ENCODE results near the gene MAPK6. TPM values are rescaled to one million over a fixed set of nuclear protein-coding genes. Genes with fewer than 3 reads are reported as not detected.

The MAPK6 gene
- total and polyA plus RNA-seq, 9 of the 15 experiments (the other 6 are each of a cell fraction or from before 2014, with no cell fraction given) = 28.5 to 97.1 (median 74.0) TPM

DNA sequence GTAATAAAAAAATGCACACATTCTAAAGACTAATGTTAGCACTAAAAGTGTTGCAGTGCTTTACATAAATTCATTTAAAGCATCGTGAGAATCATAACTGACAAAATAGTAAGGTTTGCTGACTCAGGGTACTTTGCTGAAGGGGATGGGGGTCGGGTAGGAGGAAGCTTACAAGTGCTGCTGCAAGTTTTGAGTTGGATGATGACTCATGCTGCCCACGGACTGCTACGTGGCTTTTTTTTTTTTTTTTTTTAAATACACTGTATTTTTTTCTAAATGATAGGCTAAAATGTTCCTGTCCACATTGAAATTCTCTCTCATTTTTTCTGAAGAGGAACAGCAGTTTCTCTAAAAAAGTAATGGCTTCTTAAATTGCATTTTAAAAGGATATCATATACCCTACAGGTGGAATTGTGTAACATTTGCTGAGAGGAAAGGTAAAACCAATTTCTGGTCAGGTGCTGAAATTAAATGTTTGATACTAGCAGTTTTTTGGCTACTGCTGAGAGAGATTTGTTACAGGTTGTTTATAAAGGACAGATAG, 2.2 kb downstream of the MAPK6 start (continued):
- TF ChIP-seq ZNF551 (CRISPR knock-in tag; IDR thresholded peaks at IDR 0.05) (no peak), ZNF780A (CRISPR knock-in tag; IDR thresholded peaks at IDR 0.05) (no peak), MEIS2 (IDR thresholded peaks at IDR 0.05; ENCODE audit: partially characterized antibody) (no peak), KLF6 (CRISPR knock-in tag; IDR thresholded peaks at IDR 0.05; ENCODE audit: borderline replicate concordance) (no peak), ZFP1 (CRISPR knock-in tag; IDR thresholded peaks at IDR 0.05) (no peak), HSF4 (CRISPR knock-in tag; IDR thresholded peaks at IDR 0.05; ENCODE audit: borderline replicate concordance) (no peak), MAFG (tag; conservative IDR thresholded peaks at IDR 0.05) (peak; percentile 99), HDAC3 (IDR thresholded peaks at IDR 0.05; ENCODE audit: borderline replicate concordance, partially characterized antibody) (no peak), NR4A1 (CRISPR knock-in tag; IDR thresholded peaks at IDR 0.05) (no peak), NR4A1 (tag; IDR thresholded peaks at IDR 0.05) (no peak), ZBTB7A (IDR thresholded peaks at IDR 0.05; ENCODE audit: borderline replicate concordance, control insufficient read depth, low read depth, low read length) (peak; percentile 75; the same call in 1 of the 2 replicates), SUPT5H (IDR thresholded peaks at IDR 0.05) (peak; percentile 53; the same call in 1 of the 2 replicates), ZNF586 (CRISPR knock-in tag; conservative IDR thresholded peaks at IDR 0.05) (no peak), NR2C1 (IDR thresholded peaks at IDR 0.05) (no peak), NR2C1 (tag; IDR thresholded peaks at IDR 0.05) (no peak), OTX1 (CRISPR knock-in tag; IDR thresholded peaks at IDR 0.05) (no peak), ZNF316 (IDR thresholded peaks at IDR 0.05) (peak; percentile 100)
- TF ChIP-seq, protein P1, sequence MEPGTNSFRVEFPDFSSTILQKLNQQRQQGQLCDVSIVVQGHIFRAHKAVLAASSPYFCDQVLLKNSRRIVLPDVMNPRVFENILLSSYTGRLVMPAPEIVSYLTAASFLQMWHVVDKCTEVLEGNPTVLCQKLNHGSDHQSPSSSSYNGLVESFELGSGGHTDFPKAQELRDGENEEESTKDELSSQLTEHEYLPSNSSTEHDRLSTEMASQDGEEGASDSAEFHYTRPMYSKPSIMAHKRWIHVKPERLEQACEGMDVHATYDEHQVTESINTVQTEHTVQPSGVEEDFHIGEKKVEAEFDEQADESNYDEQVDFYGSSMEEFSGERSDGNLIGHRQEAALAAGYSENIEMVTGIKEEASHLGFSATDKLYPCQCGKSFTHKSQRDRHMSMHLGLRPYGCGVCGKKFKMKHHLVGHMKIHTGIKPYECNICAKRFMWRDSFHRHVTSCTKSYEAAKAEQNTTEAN (CRISPR knock-in tag; IDR thresholded peaks at IDR 0.05) = no peak
- TF ChIP-seq, protein P2, sequence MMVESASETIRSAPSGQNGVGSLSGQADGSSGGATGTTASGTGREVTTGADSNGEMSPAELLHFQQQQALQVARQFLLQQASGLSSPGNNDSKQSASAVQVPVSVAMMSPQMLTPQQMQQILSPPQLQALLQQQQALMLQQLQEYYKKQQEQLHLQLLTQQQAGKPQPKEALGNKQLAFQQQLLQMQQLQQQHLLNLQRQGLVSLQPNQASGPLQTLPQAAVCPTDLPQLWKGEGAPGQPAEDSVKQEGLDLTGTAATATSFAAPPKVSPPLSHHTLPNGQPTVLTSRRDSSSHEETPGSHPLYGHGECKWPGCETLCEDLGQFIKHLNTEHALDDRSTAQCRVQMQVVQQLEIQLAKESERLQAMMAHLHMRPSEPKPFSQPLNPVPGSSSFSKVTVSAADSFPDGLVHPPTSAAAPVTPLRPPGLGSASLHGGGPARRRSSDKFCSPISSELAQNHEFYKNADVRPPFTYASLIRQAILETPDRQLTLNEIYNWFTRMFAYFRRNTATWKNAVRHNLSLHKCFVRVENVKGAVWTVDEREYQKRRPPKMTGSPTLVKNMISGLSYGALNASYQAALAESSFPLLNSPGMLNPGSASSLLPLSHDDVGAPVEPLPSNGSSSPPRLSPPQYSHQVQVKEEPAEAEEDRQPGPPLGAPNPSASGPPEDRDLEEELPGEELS (CRISPR knock-in tag; IDR thresholded peaks at IDR 0.05; ENCODE audit: borderline replicate concordance) = no peak
- TF ChIP-seq, protein P3, sequence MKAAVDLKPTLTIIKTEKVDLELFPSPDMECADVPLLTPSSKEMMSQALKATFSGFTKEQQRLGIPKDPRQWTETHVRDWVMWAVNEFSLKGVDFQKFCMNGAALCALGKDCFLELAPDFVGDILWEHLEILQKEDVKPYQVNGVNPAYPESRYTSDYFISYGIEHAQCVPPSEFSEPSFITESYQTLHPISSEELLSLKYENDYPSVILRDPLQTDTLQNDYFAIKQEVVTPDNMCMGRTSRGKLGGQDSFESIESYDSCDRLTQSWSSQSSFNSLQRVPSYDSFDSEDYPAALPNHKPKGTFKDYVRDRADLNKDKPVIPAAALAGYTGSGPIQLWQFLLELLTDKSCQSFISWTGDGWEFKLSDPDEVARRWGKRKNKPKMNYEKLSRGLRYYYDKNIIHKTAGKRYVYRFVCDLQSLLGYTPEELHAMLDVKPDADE (conservative IDR thresholded peaks at IDR 0.05; ENCODE audit: control insufficient read depth, low read depth, low read length) = no peak
- TF ChIP-seq, protein P4, sequence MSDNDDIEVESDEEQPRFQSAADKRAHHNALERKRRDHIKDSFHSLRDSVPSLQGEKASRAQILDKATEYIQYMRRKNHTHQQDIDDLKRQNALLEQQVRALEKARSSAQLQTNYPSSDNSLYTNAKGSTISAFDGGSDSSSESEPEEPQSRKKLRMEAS (CRISPR knock-in tag; IDR thresholded peaks at IDR 0.05) = no peak
- TF ChIP-seq, protein P5, sequence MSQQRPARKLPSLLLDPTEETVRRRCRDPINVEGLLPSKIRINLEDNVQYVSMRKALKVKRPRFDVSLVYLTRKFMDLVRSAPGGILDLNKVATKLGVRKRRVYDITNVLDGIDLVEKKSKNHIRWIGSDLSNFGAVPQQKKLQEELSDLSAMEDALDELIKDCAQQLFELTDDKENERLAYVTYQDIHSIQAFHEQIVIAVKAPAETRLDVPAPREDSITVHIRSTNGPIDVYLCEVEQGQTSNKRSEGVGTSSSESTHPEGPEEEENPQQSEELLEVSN (IDR thresholded peaks at IDR 0.05; ENCODE audit: borderline replicate concordance in 1 of 2, extremely low read depth in 1 of 2, insufficient read depth in 1 of 2, insufficient read length in 1 of 2, low read depth in 1 of 2, low read length in 1 of 2, poor library complexity in 1 of 2, severe bottlenecking in 1 of 2) = no peak

All from K562 (cell line).